Fibroblast of the aortic adventitia (primary cell): ENCODE data around the gene CACNA2D3. TPM values are rescaled to one million over a fixed set of nuclear protein-coding genes. Genes with fewer than 3 reads are reported as not detected.

Experiments
- DNase-seq: peaks from one replicate; pipeline ENCODE4 v3.0.0-alpha.2; 2010; ENCODE audit warnings: low read depth
- H3K4me3 ChIP-seq: 2 replicates; pipeline ENCODE4 v1.5.1; 2011; ENCODE audit warnings: low read depth, mild to moderate bottlenecking, control low read depth, low read length, moderate library complexity
- CTCF ChIP-seq: IDR thresholded peaks from 2 replicates; pipeline ENCODE4 v1.5.1; 2011; ENCODE audit warnings: mild to moderate bottlenecking, low read length, control low read depth, inconsistent platforms; ENCODE audit not compliant: insufficient read depth
- total RNA-seq: library from RNA; depleted of rRNA; stranded (reverse); fragments of >200 nt; gene quantifications from 2 replicates; pipeline ENCODE4 v1.2.3, GENCODE V29; 2012; ENCODE audit warnings: low replicate concordance

The CACNA2D3 gene
- total RNA-seq, 1 donor: 0.45 TPM

GRCh38 chr3:55064164-55064563, 941.8 kb downstream of the CACNA2D3 start:
- H3K4me3 ChIP-seq: no peak overlapping the region
- no peak for DNase-seq
- TF ChIP-seq CTCF: no peak

- no peak overlapping the region for H3K4me3 ChIP-seq
- no peak for TF ChIP-seq CTCF
- DNase-seq: no peak
Measured at GRCh38 chr3:55065331-55065730, 943.0 kb downstream of the CACNA2D3 start.

- TF ChIP-seq CTCF: no peak
- no peak overlapping the region for H3K4me3 ChIP-seq
- DNase-seq: peak; percentile 35
Measured at GRCh38 chr3:55066551-55067047, 944.2 kb downstream of the CACNA2D3 start.

- H3K4me3 ChIP-seq: no peak overlapping the region
- no peak for TF ChIP-seq CTCF
- DNase-seq: no peak
Measured at GRCh38 chr3:55069950-55070349, 947.6 kb downstream of the CACNA2D3 start.

- no peak overlapping the region for H3K4me3 ChIP-seq
- peak; percentile 29 for DNase-seq
- no peak for TF ChIP-seq CTCF
Measured at GRCh38 chr3:55074796-55075195, 952.4 kb downstream of the CACNA2D3 start.

- no peak for DNase-seq
- no peak overlapping the region for H3K4me3 ChIP-seq
- no peak for TF ChIP-seq CTCF
Measured at GRCh38 chr3:55075846-55076245, 953.5 kb downstream of the CACNA2D3 start.

GRCh38 chr3:55077726-55078125, 955.4 kb downstream of the CACNA2D3 start:
- TF ChIP-seq CTCF: no peak
- no peak overlapping the region for H3K4me3 ChIP-seq
- DNase-seq: no peak
